ENCODE results near the gene PCYOX1L. TPM values are rescaled to one million over a fixed set of nuclear protein-coding genes. Genes with fewer than 3 reads are reported as not detected.
A peak's percentile ranks its signal among the peaks of the same experiment; 100 is the strongest.

PCYOX1L gene
- total RNA-seq, 1 experiment from 2014 or later = 51.6 TPM

DNA sequence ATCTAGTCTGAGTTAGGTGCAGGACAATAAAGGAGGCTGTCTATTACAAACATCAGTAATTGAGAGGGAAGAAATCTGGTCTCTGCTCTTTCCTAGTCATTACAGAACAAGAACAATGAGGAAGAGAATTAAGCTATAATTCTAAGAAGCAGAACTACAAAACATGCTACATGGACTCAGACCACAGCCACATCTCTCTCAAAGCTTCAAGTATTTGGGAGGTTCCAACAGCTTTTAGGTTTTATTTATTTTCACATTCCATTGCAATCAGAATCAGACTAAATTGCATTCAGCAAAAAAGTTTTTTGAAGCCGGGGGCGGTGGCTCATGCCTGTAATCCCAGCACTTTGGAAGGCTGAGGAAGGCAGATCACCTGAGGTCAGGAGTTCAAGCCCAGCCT, 13.7 kb upstream of the PCYOX1L start:
- no peak overlapping the region for H2AFZ ChIP-seq (ENCODE audit: low read length)
- H3K9me3 ChIP-seq (ENCODE audit: low read length) = no peaks in the 10 kb centered on the region
- no peak for DNase-seq
- peaks cover 34% of the 10 kb centered on the region for H3K79me2 ChIP-seq (ENCODE audit: low read length)
- peaks cover 33% of the 10 kb centered on the region for H3K4me1 ChIP-seq (ENCODE audit: low read length)
- H3K9me2 ChIP-seq (replicated peaks; ENCODE audit: insufficient read depth, low read length) = no peaks in the 10 kb centered on the region
- no peak overlapping the region for H3K27ac ChIP-seq (ENCODE audit: low read length)
- peaks cover 21% of the 10 kb centered on the region for H3K36me3 ChIP-seq (ENCODE audit: insufficient read depth, low read length)
- H3K9ac ChIP-seq (ENCODE audit: low read length) = peak overlapping the region; percentile 91
- H3K4me3 ChIP-seq (ENCODE audit: low read length) = peak overlapping the region; percentile 87
- no peaks in the 10 kb centered on the region for H3K27me3 ChIP-seq (ENCODE audit: low read length)
- 0 out of 2 replicates have a peak, but pooled peaks cover 7% of the 10 kb centered on the region for H4K20me1 ChIP-seq (ENCODE audit: insufficient read depth, low read depth, low read length)
- H3K4me2 ChIP-seq (ENCODE audit: low read depth, low read length, poor library complexity, severe bottlenecking) = peak overlapping the region; percentile 97

DNA sequence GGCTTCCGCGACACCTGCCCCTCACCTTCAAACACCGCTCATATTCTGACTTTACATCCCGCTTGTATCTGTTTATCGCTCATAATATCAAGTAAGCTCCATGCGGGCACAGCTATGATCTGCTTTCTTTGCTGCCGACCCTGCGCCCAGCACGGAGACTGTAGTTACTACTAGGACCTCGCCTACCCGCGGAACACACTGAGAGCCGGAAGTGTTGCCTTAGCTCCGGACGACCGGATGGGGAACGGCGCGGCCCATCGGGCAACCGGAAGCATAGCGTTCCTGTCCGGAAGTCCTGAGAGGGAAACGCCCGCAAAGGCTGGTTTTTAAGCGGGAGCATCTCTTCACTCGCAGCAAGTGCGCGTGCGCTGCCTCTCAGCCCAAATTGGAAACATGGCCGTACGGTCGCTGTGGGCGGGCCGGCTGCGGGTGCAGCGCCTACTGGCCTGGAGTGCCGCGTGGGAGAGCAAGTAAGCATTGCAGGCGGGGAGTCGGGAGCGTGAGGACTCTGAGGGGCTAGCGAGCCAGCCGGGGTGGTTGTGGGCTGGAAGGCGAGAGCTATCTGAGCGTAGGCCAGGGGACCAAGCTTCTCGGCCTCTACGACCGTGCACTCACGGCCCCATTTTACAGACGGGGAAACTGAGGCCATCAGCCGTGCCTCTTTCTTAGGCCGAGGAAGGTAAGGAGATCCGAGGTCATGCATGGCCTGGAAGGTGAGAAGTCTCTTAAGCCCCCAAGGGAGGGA, 12.5 kb upstream of the PCYOX1L start, which contains the start of gene GRPEL2:
GRPEL2 (plus strand) TSS at position 353 of the 745 bp plus-strand sequence; CDS start at position 394, 41 bp downstream.
- H3K9ac ChIP-seq (ENCODE audit: low read length) = peak within 1 kb of the TSS; percentile 91
- peaks cover 41% of the 10 kb centered on the region for H3K79me2 ChIP-seq (ENCODE audit: low read length)
- 0 out of 2 replicates have a peak, but pooled peaks cover 7% of the 10 kb centered on the region for H4K20me1 ChIP-seq (ENCODE audit: insufficient read depth, low read depth, low read length)
- H2AFZ ChIP-seq (ENCODE audit: low read length) = peak within 1 kb of the TSS; percentile 62
- H3K4me1 ChIP-seq (ENCODE audit: low read length) = peaks cover 33% of the 10 kb centered on the region
- H3K27ac ChIP-seq (ENCODE audit: low read length) = peak within 1 kb of the TSS; percentile 81
- peak within 1 kb of the TSS; percentile 97 for H3K4me2 ChIP-seq (ENCODE audit: low read depth, low read length, poor library complexity, severe bottlenecking)
- H3K4me3 ChIP-seq (ENCODE audit: low read length) = peak within 1 kb of the TSS; percentile 87
- H3K36me3 ChIP-seq (ENCODE audit: insufficient read depth, low read length) = peaks cover 31% of the 10 kb centered on the region
- no peaks in the 10 kb centered on the region for H3K9me3 ChIP-seq (ENCODE audit: low read length)
- H3K9me2 ChIP-seq (replicated peaks; ENCODE audit: insufficient read depth, low read length) = no peaks in the 10 kb centered on the region
- peak; percentile 99 for DNase-seq
- no peaks in the 10 kb centered on the region for H3K27me3 ChIP-seq (ENCODE audit: low read length)

DNA sequence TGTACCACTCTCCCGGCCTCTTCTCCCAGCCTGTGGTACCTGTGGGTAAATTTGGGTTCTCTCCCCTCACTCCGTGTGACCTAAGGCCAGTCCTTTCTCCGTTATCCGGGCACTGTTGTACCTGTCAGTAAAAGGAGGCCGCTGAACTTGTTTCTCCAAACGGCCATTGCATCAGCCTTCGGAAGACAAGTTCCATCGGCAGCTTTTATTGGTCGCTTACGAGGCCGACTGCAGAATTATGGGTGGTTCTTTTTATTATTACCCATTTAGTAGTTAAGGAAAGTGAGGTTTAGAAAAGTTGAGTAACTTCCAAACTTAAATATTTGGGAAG, 12.0 kb upstream of the PCYOX1L start:
- Histone ChIP-seq H3K27me3 (ENCODE audit: low read length) (no peaks in the 10 kb centered on the region), H3K9me3 (ENCODE audit: low read length) (no peaks in the 10 kb centered on the region), H3K79me2 (ENCODE audit: low read length) (peaks cover 46% of the 10 kb centered on the region), H3K27ac (ENCODE audit: low read length) (peak overlapping the region; percentile 81), H3K4me3 (ENCODE audit: low read length) (peak overlapping the region; percentile 87), H3K9me2 (replicated peaks; ENCODE audit: insufficient read depth, low read length) (no peaks in the 10 kb centered on the region), H2AFZ (ENCODE audit: low read length) (no peak overlapping the region), H3K4me2 (ENCODE audit: low read depth, low read length, poor library complexity, severe bottlenecking) (peak overlapping the region; percentile 97), H4K20me1 (ENCODE audit: insufficient read depth, low read depth, low read length) (0 out of 2 replicates have a peak, but pooled peaks cover 7% of the 10 kb centered on the region), H3K9ac (ENCODE audit: low read length) (peak overlapping the region; percentile 91), H3K36me3 (ENCODE audit: insufficient read depth, low read length) (peaks cover 36% of the 10 kb centered on the region), H3K4me1 (ENCODE audit: low read length) (peaks cover 33% of the 10 kb centered on the region)
- DNase-seq = peak; percentile 69

DNA sequence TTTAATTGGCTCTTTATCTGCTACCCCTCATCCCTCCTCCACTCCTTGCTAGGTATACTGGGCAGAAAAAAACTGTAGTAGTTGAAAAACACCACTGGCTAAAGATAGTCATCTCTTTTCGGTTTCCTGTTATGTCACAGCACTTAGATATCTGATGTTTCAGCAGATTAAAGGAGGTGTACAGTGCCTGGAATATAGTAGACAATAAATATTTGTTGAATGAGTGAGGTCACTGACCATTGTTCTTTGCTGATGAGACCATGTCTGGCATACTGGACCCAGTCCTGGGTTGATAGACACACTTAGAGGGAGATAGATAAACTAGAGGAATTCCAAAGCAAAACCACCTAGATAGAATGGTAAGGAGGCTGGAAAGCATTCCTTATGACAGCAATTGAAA, 9.3 kb upstream of the PCYOX1L start:
- Histone ChIP-seq H3K27ac (ENCODE audit: low read length) (no peak overlapping the region), H3K4me3 (ENCODE audit: low read length) (no peak overlapping the region), H3K4me1 (ENCODE audit: low read length) (peaks cover 33% of the 10 kb centered on the region), H3K36me3 (ENCODE audit: insufficient read depth, low read length) (peaks cover 63% of the 10 kb centered on the region), H2AFZ (ENCODE audit: low read length) (no peak overlapping the region), H4K20me1 (ENCODE audit: insufficient read depth, low read depth, low read length) (0 out of 2 replicates have a peak, but pooled peaks cover 7% of the 10 kb centered on the region), H3K9me3 (ENCODE audit: low read length) (no peaks in the 10 kb centered on the region), H3K27me3 (ENCODE audit: low read length) (no peaks in the 10 kb centered on the region), H3K79me2 (ENCODE audit: low read length) (peaks cover 72% of the 10 kb centered on the region), H3K9ac (ENCODE audit: low read length) (no peak overlapping the region), H3K9me2 (replicated peaks; ENCODE audit: insufficient read depth, low read length) (no peaks in the 10 kb centered on the region), H3K4me2 (ENCODE audit: low read depth, low read length, poor library complexity, severe bottlenecking) (no peak overlapping the region)
- no peak for DNase-seq

DNA sequence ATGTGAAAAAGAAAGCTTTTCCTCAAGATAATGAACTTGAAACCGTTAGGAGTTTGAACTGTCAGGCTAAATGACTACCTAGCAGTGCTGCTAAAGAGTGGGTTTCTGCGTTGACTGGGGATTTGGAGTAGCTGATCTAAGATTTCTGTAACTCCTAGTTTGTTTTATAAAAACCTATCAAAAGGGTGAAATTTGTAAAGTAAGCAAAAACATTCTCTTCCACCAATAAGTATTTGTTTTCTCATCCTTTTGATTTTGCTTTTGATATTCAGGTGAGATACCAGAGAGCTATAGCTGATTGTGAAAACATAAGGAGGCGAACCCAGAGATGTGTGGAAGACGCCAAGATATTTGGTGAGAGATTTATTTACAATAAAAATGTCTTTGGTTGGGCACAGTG, 8.5 kb upstream of the PCYOX1L start:
- H3K79me2 ChIP-seq (ENCODE audit: low read length) = peaks cover 72% of the 10 kb centered on the region
- 0 out of 2 replicates have a peak, but pooled peaks cover 7% of the 10 kb centered on the region for H4K20me1 ChIP-seq (ENCODE audit: insufficient read depth, low read depth, low read length)
- H2AFZ ChIP-seq (ENCODE audit: low read length) = no peak overlapping the region
- H3K9me3 ChIP-seq (ENCODE audit: low read length) = no peaks in the 10 kb centered on the region
- H3K4me2 ChIP-seq (ENCODE audit: low read depth, low read length, poor library complexity, severe bottlenecking) = no peak overlapping the region
- peaks cover 27% of the 10 kb centered on the region for H3K4me1 ChIP-seq (ENCODE audit: low read length)
- H3K36me3 ChIP-seq (ENCODE audit: insufficient read depth, low read length) = peaks cover 69% of the 10 kb centered on the region
- DNase-seq = no peak
- no peak overlapping the region for H3K4me3 ChIP-seq (ENCODE audit: low read length)
- H3K27ac ChIP-seq (ENCODE audit: low read length) = no peak overlapping the region
- H3K9me2 ChIP-seq (replicated peaks; ENCODE audit: insufficient read depth, low read length) = no peaks in the 10 kb centered on the region
- H3K9ac ChIP-seq (ENCODE audit: low read length) = no peak overlapping the region
- no peaks in the 10 kb centered on the region for H3K27me3 ChIP-seq (ENCODE audit: low read length)

DNA sequence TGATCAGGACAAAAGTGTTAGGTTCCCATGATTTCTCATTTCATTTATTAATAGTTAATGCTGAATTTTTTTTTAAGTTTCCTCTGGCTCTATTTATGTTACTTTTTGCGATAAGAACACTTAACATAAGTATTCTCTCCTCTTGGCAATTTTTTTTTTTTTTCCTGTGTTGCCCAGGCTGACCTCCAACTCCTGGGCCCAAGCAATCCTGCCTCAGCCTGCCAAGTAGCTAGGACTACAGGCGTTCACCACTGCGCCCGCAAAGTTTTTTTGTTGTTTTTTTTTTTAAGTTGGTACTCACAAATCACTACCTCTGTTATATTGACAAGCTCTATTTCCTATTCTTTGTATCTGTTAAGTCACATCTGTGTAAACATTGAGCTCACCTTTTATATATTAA, 5.7 kb upstream of the PCYOX1L start:
- Histone ChIP-seq H2AFZ (ENCODE audit: low read length) (no peak overlapping the region), H3K4me2 (ENCODE audit: low read depth, low read length, poor library complexity, severe bottlenecking) (no peak overlapping the region), H3K4me3 (ENCODE audit: low read length) (no peak overlapping the region), H3K27me3 (ENCODE audit: low read length) (no peaks in the 10 kb centered on the region), H3K4me1 (ENCODE audit: low read length) (peaks cover 18% of the 10 kb centered on the region), H4K20me1 (ENCODE audit: insufficient read depth, low read depth, low read length) (0 out of 2 replicates have a peak, but pooled peaks cover 7% of the 10 kb centered on the region), H3K27ac (ENCODE audit: low read length) (no peak overlapping the region), H3K9me2 (replicated peaks; ENCODE audit: insufficient read depth, low read length) (no peaks in the 10 kb centered on the region), H3K9me3 (ENCODE audit: low read length) (no peaks in the 10 kb centered on the region), H3K79me2 (ENCODE audit: low read length) (peaks cover 65% of the 10 kb centered on the region), H3K36me3 (ENCODE audit: insufficient read depth, low read length) (peaks cover 73% of the 10 kb centered on the region), H3K9ac (ENCODE audit: low read length) (no peak overlapping the region)
- no peak for DNase-seq

DNA sequence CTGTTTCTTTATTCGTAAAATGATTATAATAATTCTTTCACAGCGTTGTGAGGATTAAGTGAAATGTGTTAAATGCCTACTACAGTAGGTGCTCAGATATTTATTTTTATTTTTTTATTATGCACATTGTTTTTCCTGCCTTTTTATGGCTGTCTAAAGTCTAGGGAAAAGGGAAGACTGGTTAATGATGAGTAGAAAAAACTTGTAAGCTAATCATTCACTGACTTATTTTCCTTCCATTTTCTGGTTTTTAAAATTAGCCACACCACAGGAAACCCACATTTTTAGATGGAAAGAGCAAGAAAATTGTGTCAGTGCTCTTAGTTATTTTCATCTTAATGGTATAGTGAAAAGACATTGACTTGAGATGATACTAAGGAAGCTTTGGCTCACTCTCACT, 3.9 kb upstream of the PCYOX1L start:
- H2AFZ ChIP-seq (ENCODE audit: low read length) = no peak overlapping the region
- H3K9ac ChIP-seq (ENCODE audit: low read length) = no peak overlapping the region
- H3K27me3 ChIP-seq (ENCODE audit: low read length) = no peaks in the 10 kb centered on the region
- peaks cover 11% of the 10 kb centered on the region for H3K4me1 ChIP-seq (ENCODE audit: low read length)
- peaks cover 57% of the 10 kb centered on the region for H3K36me3 ChIP-seq (ENCODE audit: insufficient read depth, low read length)
- no peaks in the 10 kb centered on the region for H4K20me1 ChIP-seq (ENCODE audit: insufficient read depth, low read depth, low read length)
- H3K27ac ChIP-seq (ENCODE audit: low read length) = no peak overlapping the region
- H3K9me2 ChIP-seq (replicated peaks; ENCODE audit: insufficient read depth, low read length) = no peaks in the 10 kb centered on the region
- H3K4me2 ChIP-seq (ENCODE audit: low read depth, low read length, poor library complexity, severe bottlenecking) = no peak overlapping the region
- H3K4me3 ChIP-seq (ENCODE audit: low read length) = no peak overlapping the region
- no peak for DNase-seq
- H3K9me3 ChIP-seq (ENCODE audit: low read length) = no peaks in the 10 kb centered on the region
- peaks cover 59% of the 10 kb centered on the region for H3K79me2 ChIP-seq (ENCODE audit: low read length)

DNA sequence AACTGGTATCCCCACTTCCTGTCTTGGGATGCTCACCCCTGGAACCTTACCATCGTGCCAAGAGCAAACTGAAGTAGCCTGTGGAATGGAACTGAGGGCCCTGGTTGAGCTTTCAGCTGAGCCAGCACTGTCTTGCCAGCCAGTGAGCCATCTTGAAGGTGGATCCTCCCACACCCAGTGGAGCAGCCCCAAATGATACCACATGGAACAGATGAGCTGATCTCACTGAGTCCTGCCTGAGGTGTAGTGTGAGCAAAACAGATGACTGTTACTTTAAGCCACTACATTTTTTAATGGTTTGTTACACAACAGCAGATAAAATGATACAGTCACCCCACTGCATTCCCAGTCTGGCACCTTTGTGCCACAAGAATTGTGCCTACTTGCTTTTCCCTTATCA, 2.2 kb upstream of the PCYOX1L start:
- H3K4me3 ChIP-seq (ENCODE audit: low read length) = no peak overlapping the region
- no peak for DNase-seq
- no peaks in the 10 kb centered on the region for H3K27me3 ChIP-seq (ENCODE audit: low read length)
- H3K27ac ChIP-seq (ENCODE audit: low read length) = no peak overlapping the region
- H3K79me2 ChIP-seq (ENCODE audit: low read length) = peaks cover 52% of the 10 kb centered on the region
- no peaks in the 10 kb centered on the region for H3K9me3 ChIP-seq (ENCODE audit: low read length)
- H3K36me3 ChIP-seq (ENCODE audit: insufficient read depth, low read length) = peaks cover 42% of the 10 kb centered on the region
- no peaks in the 10 kb centered on the region for H3K9me2 ChIP-seq (replicated peaks; ENCODE audit: insufficient read depth, low read length)
- H3K9ac ChIP-seq (ENCODE audit: low read length) = no peak overlapping the region
- H3K4me2 ChIP-seq (ENCODE audit: low read depth, low read length, poor library complexity, severe bottlenecking) = no peak overlapping the region
- no peak overlapping the region for H2AFZ ChIP-seq (ENCODE audit: low read length)
- no peaks in the 10 kb centered on the region for H4K20me1 ChIP-seq (ENCODE audit: insufficient read depth, low read depth, low read length)
- peaks cover 16% of the 10 kb centered on the region for H3K4me1 ChIP-seq (ENCODE audit: low read length)
